NCI-H2196 treated with DMSO at 0.1 percent for 48 hours (cell line): ENCODE results near the gene PSG1.
"Not testable (repeated sequence)": the region's sequence is repeated elsewhere in the genome, so short reads cannot be mapped to it uniquely, and the experiment has no call there.

Source experiments
- DNase-seq: peaks from one replicate; lab custom pipeline; 2025; ENCODE audit not compliant: unreplicated experiment; lab: John Stamatoyannopoulos, UW

Gene PSG1

GRCh38 chr19:42882010-42882409, 2.5 kb upstream of the PSG1 start:
- DNase-seq: not testable (repeated sequence)

- DNase-seq: not testable (repeated sequence)
Measured at GRCh38 chr19:42881279-42881678, 1.8 kb upstream of the PSG1 start.

- not testable (repeated sequence) for DNase-seq
Measured at GRCh38 chr19:42880621-42881020, 1.1 kb upstream of the PSG1 start.

GRCh38 chr19:42876596-42876995, 2.9 kb downstream of the PSG1 start:
- DNase-seq: not testable (repeated sequence)

GRCh38 chr19:42875881-42876280, 3.6 kb downstream of the PSG1 start:
- not testable (repeated sequence) for DNase-seq

GRCh38 chr19:42874901-42875813, 4.4 kb downstream of the PSG1 start:
- not testable (repeated sequence) for DNase-seq

GRCh38 chr19:42874136-42874535, 5.4 kb downstream of the PSG1 start:
- DNase-seq: not testable (repeated sequence)

- no peak for DNase-seq
Measured at GRCh38 chr19:42872608-42873007, 6.9 kb downstream of the PSG1 start.

- DNase-seq: no peak
Measured at GRCh38 chr19:42857544-42857867, 22.0 kb downstream of the PSG1 start.

- DNase-seq: not testable (repeated sequence)
Measured at GRCh38 chr19:42856866-42857543, 22.5 kb downstream of the PSG1 start.

- DNase-seq: not testable (repeated sequence)
Measured at GRCh38 chr19:42854745-42855144, 24.8 kb downstream of the PSG1 start.

GRCh38 chr19:42853231-42853630, 26.3 kb downstream of the PSG1 start:
- DNase-seq: not testable (repeated sequence)

GRCh38 chr19:42852821-42853220, 26.7 kb downstream of the PSG1 start:
- not testable (repeated sequence) for DNase-seq

GRCh38 chr19:42851718-42852280, 27.7 kb downstream of the PSG1 start:
- not testable (repeated sequence) for DNase-seq

GRCh38 chr19:42850981-42851717, 28.4 kb downstream of the PSG1 start:
- DNase-seq: no peak

- DNase-seq: no peak
Measured at GRCh38 chr19:42846597-42846996, 32.9 kb downstream of the PSG1 start.

GRCh38 chr19:42843631-42844030, 35.9 kb downstream of the PSG1 start:
- not testable (repeated sequence) for DNase-seq

- not testable (repeated sequence) for DNase-seq
Measured at GRCh38 chr19:42832746-42833442, 46.6 kb downstream of the PSG1 start.

GRCh38 chr19:42832023-42832680, 47.4 kb downstream of the PSG1 start:
- DNase-seq: not testable (repeated sequence)
